Aorta (tissue), 5 donors: ENCODE results near the gene SIPA1. TPM values are rescaled to one million over a fixed set of nuclear protein-coding genes. Genes with fewer than 3 reads are reported as not detected.

ENCODE experiments used
- ATAC-seq: fragments of 200-7000 bp; cut with Tn5 transposase; one replicate; pipeline ENCODE4 v1.9.1; 2022; ENCODE audit warnings: moderate library complexity; ENCODE audit not compliant: low FRiP score
- DNase-seq, 2 donors: peaks; one replicate each; pipeline ENCODE4 v3.0.0-alpha.2; 2020
- H3K27ac ChIP-seq, 2 donors: one replicate each; pipeline ENCODE4 v1.5.1; 2013; ENCODE audit warnings: low read length in 2 of 2, mild to moderate bottlenecking in 2 of 2, moderate library complexity in 2 of 2, control low read depth in 1 of 2, inconsistent platforms in 1 of 2, low read depth in 1 of 2
- H3K27me3 ChIP-seq, 2 donors: one replicate each; pipeline ENCODE4 v1.6.1; 2013; ENCODE audit warnings: control low read depth in 1 of 2, low read length in 1 of 2, mild to moderate bottlenecking in 1 of 2, moderate library complexity in 1 of 2; ENCODE audit not compliant: insufficient read depth in 2 of 2, control insufficient read depth in 1 of 2
- H3K36me3 ChIP-seq, 2 donors: one replicate each; pipeline ENCODE4 v1.6.1; 2013; ENCODE audit warnings: control low read depth in 1 of 2, low read length in 1 of 2, mild to moderate bottlenecking in 1 of 2; ENCODE audit not compliant: insufficient read depth in 2 of 2, control insufficient read depth in 1 of 2
- H3K4me1 ChIP-seq, 2 donors: one replicate each; pipeline ENCODE4 v1.6.1; 2013; ENCODE audit warnings: low read length in 2 of 2, control low read depth in 1 of 2, mild to moderate bottlenecking in 1 of 2, moderate library complexity in 1 of 2; ENCODE audit not compliant: insufficient read depth in 2 of 2, control insufficient read depth in 1 of 2
- H3K4me3 ChIP-seq, 2 donors: one replicate each; pipeline ENCODE4 v1.5.1; 2013; ENCODE audit warnings: low read length in 2 of 2, control low read depth in 1 of 2, mild to moderate bottlenecking in 1 of 2
- H3K9me3 ChIP-seq: one replicate; pipeline ENCODE4 v1.6.1; 2013; ENCODE audit warnings: mild to moderate bottlenecking, low read length; ENCODE audit not compliant: control insufficient read depth
- WGBS, 2 donors: extraction: QIAGEN DNeasy Blood & Tissue Kit; methylation state at CpG; one replicate each; pipeline ENCODE4 v1.1.7; 2013; 5-methylcytosine and 5-hydroxymethylcytosine counted together
- intact Hi-C, 2 donors: fragments of 100-400 bp; cut with DNase I; formaldehyde crosslinking; loops; one replicate each; pipeline versions ENCODE4 v1.14.2 to v1.15.0; 2022
- polyA plus RNA-seq, 2 donors: library from polyadenylated mRNA; stranded (reverse); fragments of 200-250 nt; gene quantifications; one replicate each; pipeline ENCODE4 v1.2.3, GENCODE V29; 2013
- total RNA-seq, 2 donors: library from RNA; stranded (reverse); fragmentation: NEBNext Ultra II Directional; extraction: Animal tissue kit (Norgen Biotek cat#: 25700); gene quantifications; one replicate each; pipeline ENCODE4 v1.2.1, GENCODE V29; 2021
- donor health status: healthy with polysubstance abuse.
- donor health status: Bipolar disorder and iron deficiency.
- donor health status: DM: no; HTN: no; CAD: no.
- donor health status: DM: no; HTN: no; CAD: no.
- donor health status: DM: yes; HTN: yes; CAD: no.

SIPA1 gene
- total and polyA plus RNA-seq, 4 donors: 25.2 to 147 (median 71.0) TPM

DNA sequence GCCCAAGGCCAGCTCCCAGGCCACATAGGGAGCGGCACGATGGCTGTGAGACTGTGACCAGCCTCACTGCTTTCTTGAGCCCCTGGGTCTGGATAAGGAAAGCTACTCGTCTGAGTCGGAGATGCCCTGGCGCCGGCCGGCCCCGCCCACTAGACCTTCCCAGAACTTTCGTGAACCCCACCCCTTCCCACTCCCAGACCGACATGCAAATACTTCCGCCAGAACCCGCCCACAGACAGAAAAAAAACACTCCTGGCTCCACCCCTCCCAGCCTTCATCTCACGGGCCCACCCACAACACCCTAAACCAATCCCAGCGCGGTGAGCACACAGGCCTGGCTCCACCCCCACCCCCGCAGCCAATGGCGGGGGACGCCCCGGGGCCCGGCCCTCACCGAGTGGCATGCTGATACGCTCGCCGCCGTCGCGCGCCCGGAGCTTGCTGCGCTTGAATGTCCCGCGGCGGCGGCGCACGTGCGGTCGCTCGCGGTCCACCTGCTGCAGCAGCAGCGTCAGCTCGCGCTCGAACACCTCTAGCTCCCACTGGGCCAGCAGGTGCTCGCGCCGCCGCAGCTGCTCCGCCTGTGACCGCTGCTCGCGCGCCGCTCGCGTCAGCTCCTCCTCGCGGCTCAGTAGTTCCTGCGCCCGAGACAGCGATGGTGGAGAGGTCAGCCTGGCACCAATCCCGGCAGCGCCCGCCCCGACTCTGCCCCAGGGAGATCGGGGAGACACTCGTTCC is 30.9 kb upstream of the SIPA1 start:
- Histone ChIP-seq H3K36me3 (peaks cover 2 to 3% of the 10 kb centered on the region in 2 donors), H3K4me1 (peaks cover 0 to 2% of the 10 kb centered on the region in 2 donors), H3K27me3 (no peaks in the 10 kb centered on the region), H3K9me3 (no peaks in the 10 kb centered on the region), H3K27ac (peak overlapping the region in 1 of 2 donors; percentile 26), H3K4me3 (no peak overlapping the region)
- WGBS, 2 donors: 34 to 36% methylated on average over 67 of the region's 67 CpGs
- ATAC-seq (peak; percentile 96), DNase-seq (peak; percentile 93 to 97)
- intact Hi-C loops: loop anchor here in 1 of 2 donors (2.0 kb wide), 1 partner anchor 32 kb away; no protein-coding TSS in a partner anchor

DNA sequence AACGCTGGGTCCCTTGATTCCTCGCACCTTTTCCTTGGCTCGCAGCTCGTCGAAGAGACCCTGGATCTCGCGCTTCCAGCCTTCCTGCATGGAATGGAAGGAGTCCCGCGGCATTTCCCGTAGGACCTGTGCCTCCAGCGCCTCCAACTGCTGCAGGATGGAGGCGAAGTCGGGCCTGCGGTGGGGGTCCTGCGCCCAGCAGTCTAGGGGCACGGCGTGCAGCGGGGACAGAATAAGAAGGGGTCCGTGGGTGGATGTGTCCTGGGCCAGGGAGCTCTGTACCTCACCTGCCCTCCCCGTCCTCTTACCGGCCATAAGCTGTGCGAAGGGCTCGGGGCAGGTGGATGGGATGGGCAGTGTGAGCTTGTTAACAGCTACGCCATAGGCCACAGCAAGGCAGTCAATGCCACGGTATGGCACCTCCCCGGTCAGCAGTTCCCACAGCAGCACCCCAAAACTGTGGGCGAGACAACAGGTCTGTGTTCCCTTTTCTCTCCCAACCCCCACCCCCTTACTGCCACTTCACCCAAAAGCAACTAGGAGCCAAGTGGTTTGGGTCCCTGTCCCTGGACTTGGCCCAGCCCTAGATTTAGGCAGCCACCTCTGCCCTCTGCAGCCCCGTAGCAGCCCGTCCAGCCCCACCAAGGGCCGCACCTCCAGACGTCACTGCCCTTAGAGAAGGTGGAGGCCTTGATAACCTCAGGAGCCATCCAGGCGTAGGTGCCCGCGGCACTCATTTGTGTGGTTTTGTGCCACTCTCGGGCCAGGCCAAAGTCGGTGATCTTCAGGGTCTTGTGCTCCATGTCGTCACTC is 30.1 kb upstream of the SIPA1 start:
- Histone ChIP-seq H3K27me3 (no peaks in the 10 kb centered on the region), H3K27ac (peak overlapping the region in 1 of 2 donors; percentile 26), H3K9me3 (no peaks in the 10 kb centered on the region), H3K4me3 (no peak overlapping the region), H3K36me3 (peaks cover 2 to 3% of the 10 kb centered on the region in 2 donors), H3K4me1 (peaks cover 0 to 2% of the 10 kb centered on the region in 2 donors)
- no peak for ATAC-seq
- intact Hi-C loops: loop anchor here in 1 of 2 donors (2.0 kb wide), 1 partner anchor 33 kb away; no protein-coding TSS in a partner anchor
- no peak for DNase-seq
- 75 to 80% methylated on average over 37 of the region's 37 CpGs for WGBS, 2 donors

DNA sequence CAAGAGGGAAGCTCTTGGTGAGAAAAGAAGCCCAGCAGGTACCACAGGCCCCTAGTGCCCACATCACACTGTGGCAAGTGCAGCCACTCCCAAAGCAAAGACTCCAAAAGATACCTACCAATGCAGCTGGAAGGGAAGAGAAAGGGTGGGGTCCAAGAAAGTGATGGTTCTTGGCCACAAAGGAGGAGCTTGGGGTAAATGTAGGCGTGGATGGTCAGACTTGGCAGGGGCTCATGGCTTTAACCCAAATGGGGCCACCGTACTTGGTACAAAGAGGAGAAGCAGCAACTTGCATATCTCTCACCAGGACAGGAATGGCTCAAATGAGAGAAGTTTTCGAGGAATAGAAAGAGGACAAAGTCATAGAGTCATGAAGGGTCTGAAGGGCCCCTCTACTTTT is 28.7 kb upstream of the SIPA1 start:
- Histone ChIP-seq H3K4me1 (peaks cover 0 to 2% of the 10 kb centered on the region in 2 donors), H3K9me3 (no peaks in the 10 kb centered on the region), H3K4me3 (no peak overlapping the region), H3K36me3 (peaks cover 0 to 2% of the 10 kb centered on the region in 2 donors), H3K27me3 (no peaks in the 10 kb centered on the region), H3K27ac (no peak overlapping the region)
- intact Hi-C loops: no loop called here
- DNase-seq: no peak
- no peak for ATAC-seq
- WGBS, 2 donors: 26 to 31% methylated on average over 3 of the region's 3 CpGs

DNA sequence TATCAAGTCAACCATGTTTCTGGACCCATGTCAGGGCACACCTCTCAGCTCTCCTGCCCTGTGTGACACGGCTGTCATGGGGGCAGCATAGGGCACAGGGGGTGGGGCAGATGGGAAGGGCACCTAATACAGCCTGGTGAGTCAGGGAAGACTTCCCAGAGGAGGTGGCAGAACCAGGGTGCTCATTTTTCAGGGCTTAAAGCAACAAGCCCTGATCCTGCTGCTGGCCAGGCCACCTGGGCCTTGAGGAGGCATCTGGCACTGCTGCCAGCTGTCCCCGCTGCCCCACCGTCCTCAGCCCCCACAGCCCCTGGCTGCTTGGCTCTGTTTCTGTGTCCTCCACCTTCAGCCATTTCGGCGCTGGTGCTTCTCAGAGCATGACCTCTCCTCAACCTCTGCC is 28.2 kb upstream of the SIPA1 start:
- Histone ChIP-seq H3K36me3 (peaks cover 0 to 2% of the 10 kb centered on the region in 2 donors), H3K4me3 (no peak overlapping the region), H3K27me3 (no peaks in the 10 kb centered on the region), H3K27ac (no peak overlapping the region), H3K9me3 (no peaks in the 10 kb centered on the region), H3K4me1 (peaks cover 0 to 2% of the 10 kb centered on the region in 2 donors)
- ATAC-seq: no peak
- intact Hi-C loops: loop anchor here in 1 of 2 donors (5.0 kb wide), 1 partner anchor 67 kb away; no protein-coding TSS in a partner anchor
- DNase-seq: no peak
- WGBS, 2 donors: 71 to 74% methylated on average over 5 of the region's 5 CpGs

DNA sequence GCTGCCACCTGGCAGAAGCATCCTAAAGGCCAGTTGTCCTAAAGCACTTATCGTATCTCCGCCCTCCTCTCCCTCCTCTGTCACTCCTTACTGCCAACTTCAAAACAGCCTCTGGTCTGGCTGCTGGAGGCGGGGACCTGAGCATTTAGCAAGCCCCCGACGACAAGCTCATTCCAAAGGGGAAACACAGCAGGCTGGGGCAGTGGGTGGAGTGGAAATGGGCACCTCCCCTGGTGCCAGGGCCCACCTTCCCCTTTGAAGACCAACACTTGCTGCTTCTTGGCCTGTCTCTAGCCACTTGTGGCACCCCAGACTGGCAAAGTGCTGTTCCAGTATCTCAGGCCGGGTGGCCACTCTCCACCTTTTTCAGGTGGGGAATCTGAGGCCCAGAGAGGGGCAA is 27.5 kb upstream of the SIPA1 start:
- Histone ChIP-seq H3K27ac (no peak overlapping the region), H3K4me1 (peaks cover 0 to 2% of the 10 kb centered on the region in 2 donors), H3K27me3 (no peaks in the 10 kb centered on the region), H3K36me3 (no peaks in the 10 kb centered on the region), H3K9me3 (no peaks in the 10 kb centered on the region), H3K4me3 (no peak overlapping the region)
- 49 to 53% methylated on average over 6 of the region's 6 CpGs for WGBS, 2 donors
- DNase-seq: no peak
- ATAC-seq: no peak
- intact Hi-C loops: loop anchor here in 1 of 2 donors (5.0 kb wide), 1 partner anchor 68 kb away; no protein-coding TSS in a partner anchor

DNA sequence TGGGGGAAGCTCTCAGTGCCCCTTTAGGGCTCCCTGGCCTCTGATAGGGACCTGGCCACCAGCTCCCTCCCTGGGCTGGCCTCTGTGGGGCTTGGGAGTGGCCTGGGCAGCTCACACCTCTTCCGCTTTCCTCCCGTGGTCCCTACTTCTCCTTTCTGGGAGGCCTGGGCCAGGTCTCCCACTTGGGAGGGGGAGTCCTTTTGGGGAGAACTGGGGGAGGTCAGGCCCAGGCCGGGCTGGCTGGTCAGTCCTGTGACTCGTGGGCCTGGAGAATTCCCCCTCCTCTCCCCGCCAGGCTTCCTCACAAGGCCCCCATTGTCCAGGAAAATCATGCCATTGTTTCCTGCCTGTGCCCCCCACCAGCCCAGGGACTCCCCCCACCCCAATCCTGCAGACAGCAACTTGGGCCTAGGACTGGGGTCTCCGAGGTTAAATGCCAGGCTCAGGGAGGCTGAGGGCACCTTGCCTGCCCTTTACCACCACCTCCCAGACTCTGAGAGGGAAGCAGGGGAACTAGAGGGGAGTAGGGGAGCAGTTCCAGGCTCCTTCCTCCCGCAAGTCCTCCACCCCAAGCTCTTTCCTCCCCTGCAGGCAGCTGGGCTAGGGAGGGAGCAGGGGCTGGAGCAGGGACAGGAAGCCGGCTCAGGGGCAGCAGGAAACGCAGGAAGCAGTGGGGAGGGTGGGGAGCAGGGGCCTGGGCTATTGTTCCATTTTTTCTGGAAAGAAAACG is 26.7 kb upstream of the SIPA1 start:
- Histone ChIP-seq H3K27ac (no peak overlapping the region), H3K4me3 (no peak overlapping the region), H3K4me1 (peaks cover 0 to 2% of the 10 kb centered on the region in 2 donors), H3K27me3 (no peaks in the 10 kb centered on the region), H3K9me3 (no peaks in the 10 kb centered on the region), H3K36me3 (no peaks in the 10 kb centered on the region)
- intact Hi-C loops: loop anchor here in 1 of 2 donors (5.0 kb wide), 1 partner anchor 69 kb away; no protein-coding TSS in a partner anchor
- 52 to 53% methylated on average over 10 of the region's 10 CpGs for WGBS, 2 donors
- peak in 1 of 2 donors; percentile 81 for DNase-seq
- no peak for ATAC-seq

DNA sequence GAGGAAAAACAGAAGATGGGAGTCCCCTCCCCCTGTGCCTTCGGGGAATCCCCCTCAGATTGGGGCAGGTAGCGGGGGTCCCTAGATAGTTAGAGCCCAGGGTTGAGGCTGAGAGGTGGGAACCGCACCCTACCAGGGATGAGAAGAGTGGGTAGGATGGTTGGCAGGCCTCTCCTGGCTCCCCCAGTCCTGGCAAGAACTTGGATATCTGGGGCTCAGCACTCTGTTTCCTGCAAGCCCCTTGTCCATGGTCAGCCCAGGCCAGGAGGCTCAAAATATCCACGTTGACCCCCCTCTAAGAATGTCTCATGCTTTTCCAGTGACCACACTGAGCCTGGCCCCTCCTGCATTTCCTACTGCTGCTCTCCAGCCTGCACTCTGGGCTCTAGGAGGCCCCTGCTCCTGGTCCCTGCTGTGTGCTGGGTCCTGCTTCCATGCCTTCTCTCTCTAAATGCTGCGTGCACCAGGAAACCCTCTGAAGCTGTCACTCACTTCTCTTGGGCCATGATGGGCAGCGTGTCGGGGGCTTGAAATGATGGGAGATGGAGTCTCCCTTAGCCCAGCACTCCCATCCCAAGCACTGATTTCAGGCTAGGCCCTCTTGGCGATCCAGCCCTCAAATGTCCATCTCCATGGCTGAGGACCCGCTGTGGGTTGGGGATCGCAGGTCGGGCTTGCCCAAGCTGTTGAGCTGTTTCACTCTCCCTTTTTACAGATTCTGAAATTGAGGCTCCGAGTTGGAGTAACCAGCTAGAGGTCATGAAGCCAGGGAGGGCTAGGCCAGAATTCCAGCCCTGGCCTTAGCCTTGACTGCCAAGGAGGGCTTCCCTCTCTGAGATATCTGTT is 25.9 kb upstream of the SIPA1 start:
- DNase-seq (no peak), ATAC-seq (no peak)
- Histone ChIP-seq H3K4me1 (peaks cover 0 to 2% of the 10 kb centered on the region in 2 donors), H3K27me3 (no peaks in the 10 kb centered on the region), H3K4me3 (no peak overlapping the region), H3K27ac (no peak overlapping the region), H3K9me3 (no peaks in the 10 kb centered on the region), H3K36me3 (no peaks in the 10 kb centered on the region)
- WGBS, 2 donors: 66 to 71% methylated on average over 12 of the region's 12 CpGs
- intact Hi-C loops: loop anchor here in 1 of 2 donors (5.0 kb wide), 1 partner anchor 70 kb away; no protein-coding TSS in a partner anchor
